ENCODE results near the gene TGFBR2.

Gene TGFBR2

GRCh38 chr3:30598668-30599545 is 7.5 kb upstream of the TGFBR2 start:
- TF ChIP-seq CTCF (IDR thresholded peaks at IDR 0.05; ENCODE audit: low read depth, low read length) = no peak
- H3K4me3 ChIP-seq (replicated peaks in 1 of 2; ENCODE audit: low read depth in 2 of 2, low read length in 2 of 2) = no peak overlapping the region
- DNase-seq (ENCODE audit: low read depth in 2 of 2) = no peak

GRCh38 chr3:30600572-30600971 is 5.8 kb upstream of the TGFBR2 start:
- DNase-seq (ENCODE audit: low read depth in 2 of 2) = no peak
- no peak overlapping the region for H3K4me3 ChIP-seq (replicated peaks in 1 of 2; ENCODE audit: low read depth in 2 of 2, low read length in 2 of 2)
- no peak for TF ChIP-seq CTCF (IDR thresholded peaks at IDR 0.05; ENCODE audit: low read depth, low read length)

GRCh38 chr3:30602946-30603345 is 3.5 kb upstream of the TGFBR2 start:
- no peak for DNase-seq (ENCODE audit: low read depth in 2 of 2)
- H3K4me3 ChIP-seq (replicated peaks in 1 of 2; ENCODE audit: low read depth in 2 of 2, low read length in 2 of 2) = no peak overlapping the region
- TF ChIP-seq CTCF (IDR thresholded peaks at IDR 0.05; ENCODE audit: low read depth, low read length) = no peak

GRCh38 chr3:30604093-30604492 is 2.3 kb upstream of the TGFBR2 start:
- DNase-seq (ENCODE audit: low read depth in 2 of 2) = peak; percentile 49 to 71
- H3K4me3 ChIP-seq (replicated peaks in 1 of 2; ENCODE audit: low read depth in 2 of 2, low read length in 2 of 2) = no peak overlapping the region

GRCh38 chr3:30604558-30604957 is 1.8 kb upstream of the TGFBR2 start:
- H3K4me3 ChIP-seq (replicated peaks in 1 of 2; ENCODE audit: low read depth in 2 of 2, low read length in 2 of 2) = no peak overlapping the region
- DNase-seq (ENCODE audit: low read depth in 2 of 2) = no peak
- no peak for TF ChIP-seq CTCF (IDR thresholded peaks at IDR 0.05; ENCODE audit: low read depth, low read length)

More at GRCh38 chr3:30604093-30604492, 2.3 kb upstream of the TGFBR2 start:
- no peak for TF ChIP-seq CTCF (IDR thresholded peaks at IDR 0.05; ENCODE audit: low read depth, low read length)

- no peak for DNase-seq (ENCODE audit: low read depth in 2 of 2)
- H3K4me3 ChIP-seq (replicated peaks in 1 of 2; ENCODE audit: low read depth in 2 of 2, low read length in 2 of 2) = no peak overlapping the region
Measured at GRCh38 chr3:30605005-30605404, 1.4 kb upstream of the TGFBR2 start.

More at GRCh38 chr3:30605005-30605404, 1.4 kb upstream of the TGFBR2 start:
- no peak for TF ChIP-seq CTCF (IDR thresholded peaks at IDR 0.05; ENCODE audit: low read depth, low read length)

Data from cardiac fibroblast (primary cell).